Epithelial cell of esophagus (primary cell): ENCODE results near the gene EXT2.
A peak's percentile ranks its signal among the peaks of the same experiment; 100 is the strongest.

Experiments used
- DNase-seq: peaks from one replicate; pipeline ENCODE4 v3.0.0; 2010; ENCODE audit warnings: low read depth
- H3K4me3 ChIP-seq: 2 replicates; pipeline ENCODE4 v1.5.1; 2011; ENCODE audit warnings: mild to moderate bottlenecking, low read length, control low read depth
- CTCF ChIP-seq: IDR thresholded peaks from 2 replicates; pipeline ENCODE4 v1.5.1; 2011; ENCODE audit warnings: low read depth, mild to moderate bottlenecking, low read length, control low read depth, inconsistent platforms; ENCODE audit not compliant: insufficient read depth; ENCODE audit errors: missing control alignments

The EXT2 gene

GRCh38 chr11:44286268-44286880 is 190.9 kb downstream of the EXT2 start:
- TF ChIP-seq CTCF = peak; percentile 93
- H3K4me3 ChIP-seq = no peak overlapping the region
- peak; percentile 66 for DNase-seq

GRCh38 chr11:44286911-44287310 is 191.4 kb downstream of the EXT2 start:
- DNase-seq = no peak
- H3K4me3 ChIP-seq = no peak overlapping the region
- no peak for TF ChIP-seq CTCF

DNA sequence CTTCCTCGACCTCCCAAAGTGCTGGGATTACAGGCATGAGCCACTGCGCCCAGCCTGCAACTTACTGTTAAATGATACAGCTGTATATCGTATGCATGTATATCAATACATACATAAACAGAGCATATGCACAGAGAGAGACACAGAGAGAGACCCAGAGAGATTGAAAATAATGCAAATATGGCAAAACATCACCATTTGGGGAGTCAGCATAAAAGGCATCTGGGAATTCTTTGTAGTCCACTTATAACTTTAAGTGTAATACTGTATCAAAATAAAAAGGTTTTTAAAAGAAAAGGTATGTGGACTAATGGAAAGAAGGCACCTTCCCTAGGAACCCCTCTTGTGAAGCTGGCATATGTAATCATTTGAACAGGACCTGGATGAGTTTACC is 192.7 kb downstream of the EXT2 start:
- no peak for DNase-seq

DNA sequence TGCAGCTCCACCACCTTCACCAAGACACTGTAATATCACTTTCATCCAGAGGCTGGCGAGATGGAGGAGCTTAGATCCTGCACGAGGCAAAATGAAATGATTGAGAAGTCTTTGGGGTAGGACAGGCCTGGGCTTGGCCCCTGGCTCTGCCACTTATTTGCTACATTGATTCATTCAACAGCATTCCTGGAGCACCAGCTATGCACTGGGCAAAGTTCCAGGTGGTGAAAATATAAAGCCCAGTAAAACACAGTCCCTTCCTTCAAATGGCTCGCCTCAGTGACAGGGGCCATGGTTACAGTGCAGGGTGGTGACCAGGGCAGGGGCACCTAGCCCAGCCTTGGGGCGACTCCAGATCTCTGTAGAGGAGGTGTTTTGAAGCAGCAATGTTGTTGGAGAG is 194.7 kb downstream of the EXT2 start:
- no peak overlapping the region for H3K4me3 ChIP-seq
- TF ChIP-seq CTCF = no peak
- DNase-seq = peak; percentile 85

More for the DNA sequence above, 192.7 kb downstream of the EXT2 start:
- no peak for TF ChIP-seq CTCF
- no peak overlapping the region for H3K4me3 ChIP-seq
